ENCODE data around the gene ABCA5.

GRCh38 chr17:69254187-69254586 is 72.7 kb downstream of the ABCA5 start:
- no peak for TF ChIP-seq REST (IDR thresholded peaks at IDR 0.05; ENCODE audit: insufficient replicate concordance, low read depth)
- TF ChIP-seq CTCF (IDR thresholded peaks at IDR 0.05; ENCODE audit: insufficient read depth, low read length), result no peak
- TF ChIP-seq POLR2AphosphoS5 (IDR thresholded peaks at IDR 0.05; ENCODE audit: low read depth), result no peak
- no peak for TF ChIP-seq SPI1 (IDR thresholded peaks at IDR 0.05; ENCODE audit: borderline replicate concordance, low read depth)
- no peak for TF ChIP-seq GABPA (IDR thresholded peaks at IDR 0.05; ENCODE audit: low read depth)

All from HL-60 (cell line).